ENCODE results near the gene CSF1R.

CSF1R gene

GRCh38 chr5:150124596-150124995 lies 38.2 kb upstream of the CSF1R start:
- no peak for TF ChIP-seq CTCF (conservative IDR thresholded peaks at IDR 0.05; ENCODE audit: low read length)
- no peak for DNase-seq (ENCODE audit: low read depth)

DNA sequence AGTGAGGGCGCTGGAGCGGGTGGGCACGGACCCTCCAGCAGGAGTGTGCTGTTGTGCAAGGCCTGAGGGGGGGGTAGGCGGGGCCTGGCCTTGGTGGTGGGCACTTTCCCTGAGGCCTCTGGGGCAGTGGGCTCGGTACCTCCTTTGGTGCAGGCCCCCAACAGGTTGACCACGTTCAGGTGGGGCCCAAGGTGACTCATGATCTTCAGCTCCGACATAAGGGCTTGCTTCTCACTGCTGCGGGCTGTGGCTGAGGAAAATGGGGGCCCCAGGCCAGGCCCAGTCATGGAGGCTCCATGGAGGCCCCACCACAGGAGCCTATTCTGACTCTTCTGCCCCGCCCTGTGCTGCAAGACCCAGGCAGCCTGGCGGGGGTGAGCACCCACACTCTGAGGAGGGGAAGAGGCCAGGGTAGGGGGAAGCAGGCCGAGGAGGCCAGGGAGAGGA lies 37.8 kb upstream of the CSF1R start:
- no peak overlapping the region for H3K4me3 ChIP-seq (ENCODE audit: low read length)
- no peak for DNase-seq (ENCODE audit: low read depth)
- no peak for TF ChIP-seq CTCF (conservative IDR thresholded peaks at IDR 0.05; ENCODE audit: low read length)

More at GRCh38 chr5:150124596-150124995, 38.2 kb upstream of the CSF1R start:
- H3K4me3 ChIP-seq (ENCODE audit: low read length), result no peak overlapping the region

GRCh38 chr5:150123542-150123941 lies 37.2 kb upstream of the CSF1R start:
- H3K4me3 ChIP-seq (ENCODE audit: low read length), result no peak overlapping the region
- DNase-seq (ENCODE audit: low read depth), result no peak
- TF ChIP-seq CTCF (conservative IDR thresholded peaks at IDR 0.05; ENCODE audit: low read length), result no peak

DNA sequence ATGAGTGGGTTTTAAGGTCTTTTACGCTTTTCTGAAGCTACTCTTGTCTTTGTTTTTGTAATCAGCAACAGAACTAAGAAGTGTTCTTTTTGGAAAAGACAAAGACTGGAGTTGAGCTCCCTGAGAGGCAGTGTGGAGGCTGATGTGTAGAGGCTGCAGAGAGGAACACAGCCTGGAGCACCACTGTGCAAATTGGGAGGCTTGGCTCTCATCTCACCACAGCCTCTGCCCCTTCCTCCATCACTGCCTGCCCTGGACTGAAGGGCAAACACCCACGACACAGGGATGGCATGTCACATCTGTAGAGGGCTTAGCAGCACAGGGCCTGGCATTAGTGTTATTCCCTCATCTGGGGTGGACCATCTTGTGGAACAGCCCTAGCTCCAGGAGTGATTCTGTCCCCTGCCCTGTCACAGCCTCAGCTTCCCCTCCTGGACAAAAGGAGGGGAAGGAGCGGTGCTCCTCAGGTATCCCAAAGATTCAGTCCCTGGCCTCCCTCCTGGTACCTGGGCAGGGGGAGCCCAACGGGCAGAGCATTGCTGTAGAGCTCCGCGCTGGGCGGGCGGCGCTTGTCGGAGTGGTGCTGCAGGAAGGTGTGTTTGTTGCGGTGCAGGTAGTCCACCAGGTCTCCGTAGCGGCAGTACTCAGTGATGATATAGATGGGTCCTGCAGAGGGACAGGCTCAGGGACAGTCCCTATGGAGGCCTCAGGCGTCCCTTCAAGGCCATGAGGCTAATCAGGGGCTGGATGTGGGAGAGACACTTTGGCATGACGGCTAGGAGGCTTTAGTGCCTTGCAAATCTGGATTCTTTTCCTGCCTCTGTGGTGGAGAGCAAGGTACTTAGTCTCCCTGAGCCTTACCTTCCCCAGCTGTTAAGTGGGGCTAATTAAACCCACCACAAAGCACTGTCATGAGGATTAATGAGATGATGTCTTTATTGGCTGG lies 36.5 kb upstream of the CSF1R start:
- H3K4me3 ChIP-seq (ENCODE audit: low read length), result no peak overlapping the region
- DNase-seq (ENCODE audit: low read depth), result no peak
- no peak for TF ChIP-seq CTCF (conservative IDR thresholded peaks at IDR 0.05; ENCODE audit: low read length)

GRCh38 chr5:150122158-150122510 lies 35.8 kb upstream of the CSF1R start:
- TF ChIP-seq CTCF (conservative IDR thresholded peaks at IDR 0.05; ENCODE audit: low read length), result peak; percentile 19
- no peak for DNase-seq (ENCODE audit: low read depth)
- H3K4me3 ChIP-seq (ENCODE audit: low read length), result no peak overlapping the region

DNA sequence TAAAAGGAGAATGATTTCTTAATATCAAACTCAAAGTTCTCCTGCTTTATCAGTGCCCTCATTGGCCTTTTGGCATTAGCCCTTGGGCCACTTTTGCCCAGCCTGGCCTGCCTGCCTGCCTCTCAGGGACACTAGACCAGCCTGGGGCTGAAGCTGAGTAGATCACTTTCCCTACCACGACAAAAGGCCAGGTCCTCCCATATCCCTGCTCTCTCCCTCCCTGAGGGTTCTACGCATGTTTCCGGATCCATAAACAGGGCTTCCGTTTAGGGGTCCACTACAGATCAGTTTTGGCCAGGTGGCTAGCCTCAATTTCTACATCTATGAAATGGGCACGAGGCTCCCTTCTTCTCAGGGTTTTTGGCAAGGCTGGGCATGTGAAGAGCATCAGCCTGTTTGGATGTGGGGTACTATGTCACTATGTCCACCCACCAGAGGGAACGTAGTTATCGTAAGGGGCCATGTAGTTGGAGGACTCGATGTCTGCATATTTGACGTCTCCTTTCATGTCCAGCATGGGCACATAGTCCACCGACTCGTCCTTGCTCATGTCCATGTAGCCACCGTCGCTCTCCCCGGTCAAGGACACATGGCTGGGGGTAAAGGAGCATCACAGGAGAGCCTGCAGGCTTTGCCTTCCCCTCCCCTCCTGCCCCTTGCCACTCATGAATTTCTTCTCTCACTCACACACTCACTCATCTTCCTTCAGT lies 35.2 kb upstream of the CSF1R start:
- DNase-seq (ENCODE audit: low read depth), result no peak
- no peak for TF ChIP-seq CTCF (conservative IDR thresholded peaks at IDR 0.05; ENCODE audit: low read length)
- no peak overlapping the region for H3K4me3 ChIP-seq (ENCODE audit: low read length)
